Measurements from ENCODE around the gene AIFM3.
"Not testable (repeated sequence)": the region's sequence is repeated elsewhere in the genome, so short reads cannot be mapped to it uniquely, and the experiment has no call there.

Gene AIFM3

GRCh38 chr22:20992456-20993303, 25.6 kb downstream of the AIFM3 start:
- DNase-seq, result no peak

- DNase-seq, result no peak
Measured at GRCh38 chr22:20993304-20994127, 26.5 kb downstream of the AIFM3 start.

- DNase-seq, result no peak
Measured at GRCh38 chr22:20994128-20994901, 27.3 kb downstream of the AIFM3 start.

GRCh38 chr22:20994902-20995241, 27.8 kb downstream of the AIFM3 start:
- no peak for DNase-seq

GRCh38 chr22:20995329-20996030, 28.4 kb downstream of the AIFM3 start:
- DNase-seq, result no peak

GRCh38 chr22:20996031-20996410, 29.0 kb downstream of the AIFM3 start:
- no peak for DNase-seq

GRCh38 chr22:20996598-20997535, 29.8 kb downstream of the AIFM3 start:
- DNase-seq, result no peak

GRCh38 chr22:20997536-20998257, 30.6 kb downstream of the AIFM3 start:
- DNase-seq, result no peak

- DNase-seq, result no peak
Measured at GRCh38 chr22:20998411-20999336, 31.6 kb downstream of the AIFM3 start.

- DNase-seq, result no peak
Measured at GRCh38 chr22:20999350-21000206, 32.5 kb downstream of the AIFM3 start.

- no peak for DNase-seq
Measured at GRCh38 chr22:21000207-21000986, 33.3 kb downstream of the AIFM3 start.

GRCh38 chr22:21000987-21001600, 34.0 kb downstream of the AIFM3 start:
- no peak for DNase-seq

GRCh38 chr22:21001601-21002325, 34.7 kb downstream of the AIFM3 start, which contains the start of gene THAP7:
Gene THAP7, minus strand, starts transcription at chr22:21002118. Its CDS starts 207 bp downstream, at chr22:21001911.
- peak; percentile 80 for DNase-seq

GRCh38 chr22:21003782-21004181, 36.7 kb downstream of the AIFM3 start:
- DNase-seq, result peak; percentile 22

- not testable (repeated sequence) for DNase-seq
Measured at GRCh38 chr22:21009208-21009607, 42.2 kb downstream of the AIFM3 start.

GRCh38 chr22:21009638-21010425, 42.8 kb downstream of the AIFM3 start:
- DNase-seq, result no peak
